ENCODE data around the gene DOCK10.

DOCK10 gene

DNA sequence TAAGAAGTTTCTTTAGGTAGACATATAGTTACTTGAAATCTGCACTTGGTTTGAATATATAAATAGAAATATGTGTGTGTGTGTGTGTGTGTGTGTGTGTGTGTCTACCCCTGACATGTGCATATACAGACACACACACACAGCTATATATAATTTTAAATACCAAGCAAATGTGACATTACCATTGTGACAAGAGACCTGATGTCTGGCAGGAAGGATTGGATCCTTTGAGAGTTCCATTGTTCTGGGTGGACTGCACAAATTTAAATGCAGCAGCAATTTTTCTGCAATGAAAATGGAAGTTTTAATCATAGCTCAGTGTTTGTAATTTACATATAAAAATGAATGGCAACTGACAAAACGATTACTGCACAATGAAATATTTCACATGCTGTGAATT, 238.3 kb downstream of the DOCK10 start:
- no peak for DNase-seq (ENCODE audit: low read depth)
- no peak overlapping the region for H3K4me3 ChIP-seq (ENCODE audit: low read depth, low read length)
- TF ChIP-seq MYC (IDR thresholded peaks at IDR 0.05; ENCODE audit: low read depth, low read length) (no peak), POLR2A (IDR thresholded peaks at IDR 0.05; ENCODE audit: extremely low read depth, insufficient read length) (no peak)
- TF ChIP-seq, protein P1, sequence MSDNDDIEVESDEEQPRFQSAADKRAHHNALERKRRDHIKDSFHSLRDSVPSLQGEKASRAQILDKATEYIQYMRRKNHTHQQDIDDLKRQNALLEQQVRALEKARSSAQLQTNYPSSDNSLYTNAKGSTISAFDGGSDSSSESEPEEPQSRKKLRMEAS (IDR thresholded peaks at IDR 0.05; ENCODE audit: low read depth, low read length) = no peak
- TF ChIP-seq, protein P2, sequence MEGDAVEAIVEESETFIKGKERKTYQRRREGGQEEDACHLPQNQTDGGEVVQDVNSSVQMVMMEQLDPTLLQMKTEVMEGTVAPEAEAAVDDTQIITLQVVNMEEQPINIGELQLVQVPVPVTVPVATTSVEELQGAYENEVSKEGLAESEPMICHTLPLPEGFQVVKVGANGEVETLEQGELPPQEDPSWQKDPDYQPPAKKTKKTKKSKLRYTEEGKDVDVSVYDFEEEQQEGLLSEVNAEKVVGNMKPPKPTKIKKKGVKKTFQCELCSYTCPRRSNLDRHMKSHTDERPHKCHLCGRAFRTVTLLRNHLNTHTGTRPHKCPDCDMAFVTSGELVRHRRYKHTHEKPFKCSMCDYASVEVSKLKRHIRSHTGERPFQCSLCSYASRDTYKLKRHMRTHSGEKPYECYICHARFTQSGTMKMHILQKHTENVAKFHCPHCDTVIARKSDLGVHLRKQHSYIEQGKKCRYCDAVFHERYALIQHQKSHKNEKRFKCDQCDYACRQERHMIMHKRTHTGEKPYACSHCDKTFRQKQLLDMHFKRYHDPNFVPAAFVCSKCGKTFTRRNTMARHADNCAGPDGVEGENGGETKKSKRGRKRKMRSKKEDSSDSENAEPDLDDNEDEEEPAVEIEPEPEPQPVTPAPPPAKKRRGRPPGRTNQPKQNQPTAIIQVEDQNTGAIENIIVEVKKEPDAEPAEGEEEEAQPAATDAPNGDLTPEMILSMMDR (IDR thresholded peaks at IDR 0.05; ENCODE audit: low read depth, low read length) = no peak

DNA sequence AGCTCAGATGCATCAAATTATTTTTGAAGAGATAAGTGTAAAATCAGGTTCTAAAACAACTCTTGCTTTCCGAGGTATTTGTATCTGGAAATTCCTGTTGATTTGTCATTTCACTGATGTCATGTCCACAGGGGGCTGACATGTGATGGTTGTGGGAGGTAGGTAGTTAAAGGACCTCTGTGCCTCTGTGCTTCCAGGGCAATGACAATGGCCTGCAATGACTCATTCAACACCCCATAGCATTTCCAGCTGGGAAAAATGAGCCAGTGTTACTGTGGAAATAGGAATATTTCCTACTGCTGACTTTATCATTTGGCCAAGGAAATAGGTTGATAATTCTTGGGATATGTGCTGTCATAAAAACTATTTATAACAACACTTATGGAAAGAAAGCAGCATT, 239.9 kb downstream of the DOCK10 start:
- DNase-seq (ENCODE audit: low read depth) = no peak
- TF ChIP-seq, protein P2 (IDR thresholded peaks at IDR 0.05; ENCODE audit: low read depth, low read length) = no peak
- no peak for TF ChIP-seq MYC (IDR thresholded peaks at IDR 0.05; ENCODE audit: low read depth, low read length)
- TF ChIP-seq, protein P1 (IDR thresholded peaks at IDR 0.05; ENCODE audit: low read depth, low read length) = no peak
- no peak for TF ChIP-seq POLR2A (IDR thresholded peaks at IDR 0.05; ENCODE audit: extremely low read depth, insufficient read length)
- no peak overlapping the region for H3K4me3 ChIP-seq (ENCODE audit: low read depth, low read length)

DNA sequence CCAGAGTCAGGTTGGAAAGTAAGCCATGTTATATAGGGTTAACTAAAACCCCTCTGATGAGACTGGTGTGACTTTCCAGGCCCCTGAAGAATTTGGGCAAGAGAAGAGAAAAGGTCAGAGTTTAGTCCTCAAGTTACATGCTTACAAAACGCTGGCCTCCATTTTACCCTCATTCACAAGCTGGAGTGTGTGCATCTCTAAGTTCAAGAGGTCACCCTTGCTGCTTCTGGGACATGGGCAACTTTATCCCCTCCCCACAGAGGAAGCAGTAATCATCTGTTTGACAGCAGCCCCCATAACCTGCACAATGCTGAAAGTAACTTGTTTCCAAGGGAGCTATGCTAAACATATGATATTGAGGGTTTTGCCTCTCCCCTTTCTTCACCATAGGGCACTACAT, 240.9 kb downstream of the DOCK10 start:
- no peak for DNase-seq (ENCODE audit: low read depth)
- H3K4me3 ChIP-seq (ENCODE audit: low read depth, low read length) = no peak overlapping the region
- no peak for TF ChIP-seq MYC (IDR thresholded peaks at IDR 0.05; ENCODE audit: low read depth, low read length)
- no peak for TF ChIP-seq POLR2A (IDR thresholded peaks at IDR 0.05; ENCODE audit: extremely low read depth, insufficient read length)
- TF ChIP-seq, protein P2 (IDR thresholded peaks at IDR 0.05; ENCODE audit: low read depth, low read length) = no peak
- TF ChIP-seq, protein P1 (IDR thresholded peaks at IDR 0.05; ENCODE audit: low read depth, low read length) = no peak

DNA sequence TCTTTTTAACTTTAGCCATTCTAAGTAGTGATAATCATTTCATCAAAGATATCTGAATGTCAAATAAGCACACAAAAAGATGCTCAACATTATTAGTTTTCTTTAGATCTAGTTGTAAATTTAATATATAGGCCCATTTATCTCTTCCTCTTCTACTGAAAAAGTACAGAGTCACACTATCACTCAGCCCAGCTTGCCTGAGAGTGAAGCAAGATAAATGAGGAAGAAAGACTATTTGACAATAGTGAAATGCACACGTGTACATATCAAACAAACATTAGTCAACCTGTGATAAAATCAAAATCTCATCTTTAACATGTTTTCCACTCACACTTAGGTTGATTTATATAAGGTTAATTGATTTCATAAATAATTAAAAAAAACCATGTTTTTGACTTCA, 242.6 kb downstream of the DOCK10 start:
- H3K4me3 ChIP-seq (ENCODE audit: low read depth, low read length) = no peak overlapping the region
- TF ChIP-seq, protein P1 (IDR thresholded peaks at IDR 0.05; ENCODE audit: low read depth, low read length) = no peak
- no peak for TF ChIP-seq POLR2A (IDR thresholded peaks at IDR 0.05; ENCODE audit: extremely low read depth, insufficient read length)
- TF ChIP-seq, protein P2 (IDR thresholded peaks at IDR 0.05; ENCODE audit: low read depth, low read length) = no peak
- no peak for TF ChIP-seq MYC (IDR thresholded peaks at IDR 0.05; ENCODE audit: low read depth, low read length)
- no peak for DNase-seq (ENCODE audit: low read depth)

DNA sequence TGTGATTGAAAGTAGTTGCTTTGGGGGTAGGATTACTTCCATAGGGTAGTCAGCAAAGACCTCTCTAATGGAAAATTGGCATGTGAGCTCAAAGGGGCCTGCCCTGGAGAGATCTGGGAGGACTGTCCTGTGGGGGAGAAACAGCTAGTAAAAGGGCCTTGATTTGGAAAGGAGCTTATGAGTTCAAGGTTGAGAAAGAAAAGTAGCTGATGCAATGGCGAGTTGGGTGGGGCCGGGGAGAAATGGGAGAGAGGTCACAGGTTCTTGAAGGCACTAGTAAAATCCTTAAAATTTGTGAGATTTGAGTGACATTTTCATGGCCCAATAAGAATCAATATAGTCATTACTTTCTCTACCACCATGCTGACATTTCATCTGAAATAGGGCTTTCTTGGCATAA, 244.1 kb downstream of the DOCK10 start:
- DNase-seq (ENCODE audit: low read depth) = no peak
- no peak overlapping the region for H3K4me3 ChIP-seq (ENCODE audit: low read depth, low read length)
- TF ChIP-seq, protein P2 (IDR thresholded peaks at IDR 0.05; ENCODE audit: low read depth, low read length) = no peak
- TF ChIP-seq POLR2A (IDR thresholded peaks at IDR 0.05; ENCODE audit: extremely low read depth, insufficient read length) = no peak
- TF ChIP-seq, protein P1 (IDR thresholded peaks at IDR 0.05; ENCODE audit: low read depth, low read length) = no peak
- no peak for TF ChIP-seq MYC (IDR thresholded peaks at IDR 0.05; ENCODE audit: low read depth, low read length)
